ENCODE data around the gene PSMB11.

PSMB11 gene

GRCh38 chr14:23015618-23016017 is 26.4 kb upstream of the PSMB11 start:
- no peak for DNase-seq (ENCODE audit: low read depth)

GRCh38 chr14:23017091-23017490 is 24.9 kb upstream of the PSMB11 start:
- no peak for DNase-seq (ENCODE audit: low read depth)

GRCh38 chr14:23018107-23018506 is 23.9 kb upstream of the PSMB11 start:
- no peak for DNase-seq (ENCODE audit: low read depth)

GRCh38 chr14:23020143-23021128 is 21.6 kb upstream of the PSMB11 start:
- no peak for DNase-seq (ENCODE audit: low read depth)

- DNase-seq (ENCODE audit: low read depth): no peak
These were observed 20.6 kb upstream of the PSMB11 start for GRCh38 chr14:23021434-23021833.

- DNase-seq (ENCODE audit: low read depth): no peak
These were observed 20.0 kb upstream of the PSMB11 start for GRCh38 chr14:23021889-23022442.

- DNase-seq (ENCODE audit: low read depth): no peak
These were observed 18.8 kb upstream of the PSMB11 start for GRCh38 chr14:23023022-23023794.

- DNase-seq (ENCODE audit: low read depth): no peak
These were observed 18.2 kb upstream of the PSMB11 start for GRCh38 chr14:23023795-23024152.

- no peak for DNase-seq (ENCODE audit: low read depth)
These were observed 17.4 kb upstream of the PSMB11 start for GRCh38 chr14:23024612-23025075.

- DNase-seq (ENCODE audit: low read depth): no peak
These were observed 16.7 kb upstream of the PSMB11 start for GRCh38 chr14:23025151-23025814.

- no peak for DNase-seq (ENCODE audit: low read depth)
These were observed 13.2 kb upstream of the PSMB11 start for GRCh38 chr14:23028799-23029198.

GRCh38 chr14:23030936-23031335 is 11.1 kb upstream of the PSMB11 start:
- DNase-seq (ENCODE audit: low read depth): no peak

- DNase-seq (ENCODE audit: low read depth): no peak
These were observed 8.7 kb upstream of the PSMB11 start for GRCh38 chr14:23033251-23033727.

GRCh38 chr14:23033801-23034497 is 8.1 kb upstream of the PSMB11 start:
- no peak for DNase-seq (ENCODE audit: low read depth)

GRCh38 chr14:23034498-23035302 is 7.3 kb upstream of the PSMB11 start, which contains the start of gene PSMB5:
Gene PSMB5 (minus strand): TSS chr14:23034900. CDS start chr14:23034881, 19 bp downstream.
- peak; percentile 85 for DNase-seq (ENCODE audit: low read depth)

- DNase-seq (ENCODE audit: low read depth): no peak
These were observed 6.5 kb upstream of the PSMB11 start for GRCh38 chr14:23035303-23036144.

GRCh38 chr14:23040100-23040499 is 1.9 kb upstream of the PSMB11 start:
- DNase-seq (ENCODE audit: low read depth): no peak

GRCh38 chr14:23041729-23042128 is 283 bp upstream of the PSMB11 start:
- DNase-seq (ENCODE audit: low read depth): no peak

- no peak for DNase-seq (ENCODE audit: low read depth)
These were observed 1.1 kb downstream of the PSMB11 start for GRCh38 chr14:23043145-23043544.

All from stimulated activated CD4-positive, alpha-beta T cell treated with anti-CD3 and anti-CD28 coated beads, Interleukin-2, amount 100 ng/mL, for 4 hours (primary cell).